Ovary (tissue), 9 donors: ENCODE measurements around the gene PPDPF. TPM values are rescaled to one million over a fixed set of nuclear protein-coding genes. Genes with fewer than 3 reads are reported as not detected.

ENCODE experiments used
- DNase-seq, 5 donors: peaks; one replicate each; pipeline ENCODE4 v3.0.0-alpha.2; 2019 to 2020
- H3K27ac ChIP-seq, 2 donors: fragments of 200-600 bp; one replicate each; pipeline versions ENCODE4 v1.5.1 to v1.8.0; 2019 to 2022
- H3K27me3 ChIP-seq: fragments of 200-600 bp; one replicate; pipeline ENCODE4 v1.8.0; 2022
- H3K36me3 ChIP-seq: fragments of 200-600 bp; sonication (generic); one replicate; pipeline ENCODE4 v1.5.1; 2019
- H3K4me1 ChIP-seq: one replicate; pipeline ENCODE4 v1.8.1; 2013; ENCODE audit warnings: mild to moderate bottlenecking, moderate library complexity; ENCODE audit not compliant: insufficient read depth
- H3K4me3 ChIP-seq: fragments of 200-600 bp; sonication (generic); one replicate; pipeline ENCODE4 v1.5.1; 2017
- H3K9me3 ChIP-seq, 2 donors: fragments of 200-600 bp in 1 of 2; sonication (generic) in 1 of 2; one replicate each; pipeline versions ENCODE4 v1.5.1 to v1.8.1; 2013 to 2019; ENCODE audit warnings: mild to moderate bottlenecking in 1 of 2, moderate library complexity in 1 of 2
- EP300 ChIP-seq: sonication (generic); formaldehyde crosslinking; IDR thresholded peaks from one replicate; pipeline ENCODE4 v1.6.1; 2017; ENCODE audit warnings: antibody characterized with exemption
- POLR2A ChIP-seq: fragments of 450-650 bp; IDR thresholded peaks from one replicate; pipeline ENCODE4 v1.6.1; 2017; ENCODE audit warnings: antibody characterized with exemption, mild to moderate bottlenecking, moderate library complexity
- WGBS, 3 donors: extraction: QIAGEN DNeasy Blood & Tissue Kit in 1 of 3; methylation state at CpG; one replicate each; pipeline versions ENCODE4 v1.1.5 to v1.1.7; 2013 to 2017; 5-methylcytosine and 5-hydroxymethylcytosine counted together
- intact Hi-C, 4 donors: fragments of 100-400 bp; cut with DNase I; formaldehyde crosslinking; loops; one replicate each; pipeline versions ENCODE4 v1.11.0 to v1.15.1; 2022 to 2023
- polyA plus RNA-seq, 2 donors: library from polyadenylated mRNA; stranded (reverse); fragments of 200-250 nt in 1 of 2; fragments of 350-450 nt in 1 of 2; fragmentation: Illumina TruSeq in 1 of 2; extraction: RNeasy Lipid Tissue Mini Kit (QIAGEN cat#74804) in 1 of 2; gene quantifications; one replicate each; pipeline ENCODE4 v1.2.3, GENCODE V29; 2013 to 2014
- total RNA-seq, 7 donors: library from RNA; depleted of rRNA in 2 of 7; stranded (reverse); fragments of >200 nt in 2 of 7; fragmentation: NEBNext Ultra II Directional in 3 of 7; extraction: Animal tissue kit (Norgen Biotek cat#: 25700) in 3 of 7; gene quantifications; one replicate each; pipeline versions ENCODE4 v1.1.0 to v1.2.4, GENCODE V29; 2016 to 2023
- TF ChIP-seq, protein P1 (sequence below), 3 donors: fragments of 450-650 bp in 2 of 3; fragments of 200-600 bp in 1 of 3; IDR thresholded peaks; one replicate each; pipeline versions ENCODE4 v1.5.1 to v1.8.0; 2016 to 2022; ENCODE audit warnings: antibody characterized with exemption in 3 of 3, mild to moderate bottlenecking in 1 of 3
- donor health status: DM: no; HTN: no; CAD: no; lungs with moderate emphysema.
- donor health status: DM: no; HTN: no; CAD: no.
- donor health status: Bipolar disorder and iron deficiency.
- donor health status: DM: yes; HTN: yes; CAD: no.
- donor health status: DM: no; HTN: no; CAD: no.
- donor health status: DM: yes; HTN: yes; CAD: no.

PPDPF gene
- total and polyA plus RNA-seq, 9 donors = 4.9 to 315 (median 201) TPM

DNA sequence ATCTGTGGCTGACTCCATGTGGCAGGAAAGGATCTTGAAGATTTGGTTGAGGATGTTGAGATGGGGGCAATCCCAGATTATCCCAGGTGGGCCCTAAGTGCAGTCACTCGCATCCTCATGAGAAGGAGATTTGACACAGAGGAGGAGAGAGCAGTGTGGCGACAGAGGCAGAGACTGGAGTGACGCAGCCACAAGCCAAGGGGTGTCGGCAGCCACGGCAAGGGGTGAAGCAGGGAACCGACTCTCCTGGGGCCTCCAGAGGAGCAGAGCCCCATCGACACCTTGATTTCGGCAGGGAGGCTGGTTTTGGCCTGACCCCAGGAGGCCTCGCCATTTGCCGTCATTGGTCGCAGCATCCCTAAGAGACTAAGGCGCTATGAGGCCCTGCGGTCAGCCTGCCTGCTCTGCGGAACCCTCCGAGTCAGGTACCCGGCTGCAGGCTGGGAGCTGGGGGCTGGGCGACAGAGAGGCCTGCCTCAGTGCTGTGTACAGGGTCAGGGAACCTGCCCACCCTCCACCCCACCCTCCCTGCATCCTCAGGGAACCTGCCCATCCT, 34.2 kb upstream of the PPDPF start:
- H3K4me1 ChIP-seq = no peaks in the 10 kb centered on the region
- H3K36me3 ChIP-seq = no peaks in the 10 kb centered on the region
- intact Hi-C loops = no loop called here
- TF ChIP-seq, protein P1, sequence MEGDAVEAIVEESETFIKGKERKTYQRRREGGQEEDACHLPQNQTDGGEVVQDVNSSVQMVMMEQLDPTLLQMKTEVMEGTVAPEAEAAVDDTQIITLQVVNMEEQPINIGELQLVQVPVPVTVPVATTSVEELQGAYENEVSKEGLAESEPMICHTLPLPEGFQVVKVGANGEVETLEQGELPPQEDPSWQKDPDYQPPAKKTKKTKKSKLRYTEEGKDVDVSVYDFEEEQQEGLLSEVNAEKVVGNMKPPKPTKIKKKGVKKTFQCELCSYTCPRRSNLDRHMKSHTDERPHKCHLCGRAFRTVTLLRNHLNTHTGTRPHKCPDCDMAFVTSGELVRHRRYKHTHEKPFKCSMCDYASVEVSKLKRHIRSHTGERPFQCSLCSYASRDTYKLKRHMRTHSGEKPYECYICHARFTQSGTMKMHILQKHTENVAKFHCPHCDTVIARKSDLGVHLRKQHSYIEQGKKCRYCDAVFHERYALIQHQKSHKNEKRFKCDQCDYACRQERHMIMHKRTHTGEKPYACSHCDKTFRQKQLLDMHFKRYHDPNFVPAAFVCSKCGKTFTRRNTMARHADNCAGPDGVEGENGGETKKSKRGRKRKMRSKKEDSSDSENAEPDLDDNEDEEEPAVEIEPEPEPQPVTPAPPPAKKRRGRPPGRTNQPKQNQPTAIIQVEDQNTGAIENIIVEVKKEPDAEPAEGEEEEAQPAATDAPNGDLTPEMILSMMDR (IDR thresholded peaks at IDR 0.05) = no peak
- TF ChIP-seq EP300 (no peak), POLR2A (no peak)
- peaks cover 0 to 5% of the 10 kb centered on the region in 2 donors for H3K9me3 ChIP-seq
- WGBS, 3 donors = 90 to 93% (median 91%) methylated on average over 17 of the region's 17 CpGs
- no peak overlapping the region for H3K27ac ChIP-seq
- no peak overlapping the region for H3K4me3 ChIP-seq
- no peak for DNase-seq
- no peaks in the 10 kb centered on the region for H3K27me3 ChIP-seq

DNA sequence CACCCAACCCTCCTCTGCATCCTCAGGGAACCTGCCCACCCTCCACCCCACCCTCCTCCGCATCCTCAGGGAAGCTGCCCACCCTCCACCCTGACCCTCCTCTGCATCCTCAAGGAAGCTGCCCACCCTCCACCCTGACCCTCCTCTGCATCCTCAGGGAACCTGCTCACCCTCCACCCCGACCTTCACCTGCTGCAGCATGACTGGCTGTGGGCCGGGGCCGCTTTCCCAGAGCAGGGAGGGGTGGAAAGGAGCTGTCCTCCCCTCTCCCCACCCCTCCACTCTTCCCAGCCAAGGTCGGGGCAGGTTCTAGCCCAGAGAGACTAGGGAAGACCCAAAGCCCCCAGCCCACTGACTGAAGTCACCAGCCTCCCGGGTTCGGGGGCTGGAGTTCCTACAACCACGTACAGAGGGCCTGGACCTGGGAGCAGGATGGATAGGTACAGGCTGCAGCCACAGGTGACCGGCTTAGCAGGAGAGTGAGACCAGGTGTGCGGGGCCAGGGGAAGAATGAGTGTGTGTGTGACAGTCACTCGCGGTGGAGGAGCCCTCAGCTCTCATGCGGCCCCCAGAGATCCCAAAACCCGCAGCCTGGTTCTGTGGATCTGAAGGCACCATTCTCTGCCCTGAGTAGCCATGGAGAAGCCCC, 33.3 kb upstream of the PPDPF start:
- DNase-seq = no peak
- Histone ChIP-seq H3K9me3 (peaks cover 0 to 5% of the 10 kb centered on the region in 2 donors), H3K4me1 (no peaks in the 10 kb centered on the region), H3K27ac (no peak overlapping the region), H3K4me3 (no peak overlapping the region), H3K27me3 (no peaks in the 10 kb centered on the region), H3K36me3 (no peaks in the 10 kb centered on the region)
- intact Hi-C loops = no loop called here
- 41% methylated on average over 12 to 14 of the region's 14 CpGs for WGBS, 3 donors
- TF ChIP-seq POLR2A (no peak), EP300 (no peak)
- TF ChIP-seq, protein P1 (IDR thresholded peaks at IDR 0.05) = no peak

DNA sequence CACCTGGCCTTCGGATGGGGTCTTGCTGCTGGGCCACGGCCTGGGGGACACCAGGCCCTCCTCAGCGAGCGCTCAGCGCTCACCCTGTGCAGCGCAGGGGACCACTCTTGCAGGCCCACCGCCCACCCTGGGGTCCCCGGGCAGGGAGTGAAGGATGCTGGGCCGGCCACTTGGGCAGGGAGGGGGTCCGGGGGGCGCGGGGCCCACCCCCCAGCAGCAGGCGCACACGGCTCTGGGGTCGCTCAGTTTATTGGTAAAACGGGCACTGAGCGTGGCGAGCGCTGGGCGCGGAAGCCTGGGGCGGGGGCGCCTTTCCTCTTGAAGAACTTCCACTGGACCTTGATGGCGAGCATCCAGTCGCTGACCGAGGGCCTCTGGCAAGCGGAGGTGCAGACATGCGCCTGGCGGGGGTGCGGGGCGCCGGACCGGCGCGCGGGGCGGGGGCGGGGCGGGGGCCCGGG, 32.8 kb upstream of the PPDPF start:
- Histone ChIP-seq H3K4me1 (no peaks in the 10 kb centered on the region), H3K4me3 (no peak overlapping the region), H3K27me3 (no peaks in the 10 kb centered on the region), H3K9me3 (peaks cover 0 to 5% of the 10 kb centered on the region in 2 donors), H3K36me3 (no peaks in the 10 kb centered on the region), H3K27ac (no peak overlapping the region)
- TF ChIP-seq POLR2A = no peak
- intact Hi-C loops = no loop called here
- 3 to 15% (median 8%) methylated on average over 15 to 39 of the region's 40 CpGs for WGBS, 3 donors
- no peak for DNase-seq

DNA sequence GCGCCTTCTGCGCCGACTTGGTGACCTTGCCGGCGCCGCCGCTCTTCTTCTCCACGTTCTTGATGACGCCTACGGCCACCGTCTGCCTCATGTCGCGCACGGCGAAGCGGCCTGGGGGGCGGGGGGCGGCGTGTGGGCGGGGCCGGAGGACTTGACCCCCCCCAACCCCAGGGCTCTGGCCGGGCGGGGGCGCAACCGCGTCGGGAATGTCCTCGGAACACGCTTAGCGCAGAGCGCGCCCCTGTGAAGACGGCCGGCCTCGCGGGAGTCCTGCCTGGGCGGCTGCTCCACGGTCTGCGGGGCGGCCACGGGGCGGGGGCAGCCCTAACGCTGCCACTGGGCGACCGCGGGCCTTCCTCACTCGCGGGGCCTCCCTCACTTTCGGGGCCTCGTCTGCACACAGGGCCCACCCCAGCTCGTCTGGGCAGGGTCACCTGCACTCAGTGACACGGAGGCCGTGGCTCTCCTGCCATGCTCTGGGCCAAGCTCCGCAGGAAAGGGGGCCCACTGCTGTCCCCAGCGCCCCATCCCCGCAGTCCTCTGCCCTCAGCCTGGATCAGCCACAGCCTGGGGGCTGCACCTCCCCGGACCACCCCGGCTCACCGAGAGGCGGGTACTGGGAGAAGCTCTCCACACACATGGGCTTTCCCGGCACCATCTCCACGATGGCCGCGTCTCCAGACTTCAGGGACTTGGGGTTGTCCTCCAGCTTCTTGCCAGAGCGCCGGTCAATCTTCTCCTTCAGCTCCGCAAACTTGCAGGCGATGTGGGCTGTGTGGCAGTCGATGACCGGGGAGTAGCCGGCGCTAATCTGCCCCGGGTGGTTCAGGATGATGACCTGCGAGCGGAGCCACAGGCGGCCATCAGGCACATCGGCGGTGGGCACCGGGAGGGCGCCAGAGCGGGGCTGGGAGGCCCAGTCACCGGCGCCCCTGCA, 32.0 kb upstream of the PPDPF start:
- no peaks in the 10 kb centered on the region for H3K4me1 ChIP-seq
- WGBS, 3 donors = 9 to 15% (median 14%) methylated on average over 23 to 83 of the region's 83 CpGs
- no peak for DNase-seq
- H3K4me3 ChIP-seq = no peak overlapping the region
- H3K27ac ChIP-seq = no peak overlapping the region
- no peaks in the 10 kb centered on the region for H3K36me3 ChIP-seq
- H3K27me3 ChIP-seq = no peaks in the 10 kb centered on the region
- TF ChIP-seq, protein P1 (IDR thresholded peaks at IDR 0.05) = no peak
- TF ChIP-seq EP300 (no peak), POLR2A (no peak)
- intact Hi-C loops = no loop called here
- peaks cover 0 to 5% of the 10 kb centered on the region in 2 donors for H3K9me3 ChIP-seq
